Vagina (tissue), 2 donors: ENCODE results near the gene MAPK9. TPM values are rescaled to one million over a fixed set of nuclear protein-coding genes. Genes with fewer than 3 reads are reported as not detected.

ENCODE experiments used
- DNase-seq, 2 donors: peaks; one replicate each; pipeline ENCODE4 v3.0.0-alpha.2; 2017; ENCODE audit errors: extremely low spot score in 2 of 2
- H3K27ac ChIP-seq: fragments of 200-600 bp; sonication (generic); one replicate; pipeline ENCODE4 v1.5.1; 2019
- H3K27me3 ChIP-seq: fragments of 200-600 bp; sonication (generic); one replicate; pipeline ENCODE4 v1.5.1; 2019
- H3K36me3 ChIP-seq, 2 donors: fragments of 200-600 bp; sonication (generic); one replicate each; pipeline ENCODE4 v1.5.1; 2017 to 2019
- H3K4me1 ChIP-seq: fragments of 200-600 bp; sonication (generic); one replicate; pipeline ENCODE4 v1.5.1; 2019
- H3K4me3 ChIP-seq, 2 donors: fragments of 200-600 bp; sonication (generic); 1 replicate in 1 of 2; 2 replicates in 1 of 2; pipeline ENCODE4 v1.5.1; 2016 to 2019
- H3K9me3 ChIP-seq: fragments of 200-600 bp; sonication (generic); one replicate; pipeline ENCODE4 v1.5.1; 2019
- CTCF ChIP-seq, 3 experiments: fragments of 450-650 bp in 2 of 3; fragments of 200-600 bp in 1 of 3; sonication (generic) in 1 of 3; IDR thresholded peaks; one replicate each; pipeline ENCODE4 v1.5.1; 2017 to 2019; ENCODE audit warnings: antibody characterized with exemption in 3 of 3, mild to moderate bottlenecking in 2 of 3, moderate library complexity in 2 of 3
- POLR2A ChIP-seq, 2 donors: fragments of 450-650 bp; IDR thresholded peaks; one replicate each; pipeline ENCODE4 v1.6.1; 2017; ENCODE audit warnings: antibody characterized with exemption in 2 of 2, mild to moderate bottlenecking in 2 of 2, moderate library complexity in 2 of 2
- POLR2AphosphoS5 ChIP-seq, 2 donors: sonication (generic); formaldehyde crosslinking; IDR thresholded peaks; one replicate each; pipeline ENCODE4 v1.9.0; 2017; ENCODE audit warnings: antibody characterized with exemption in 2 of 2, mild to moderate bottlenecking in 2 of 2, low read depth in 1 of 2; ENCODE audit not compliant: insufficient read depth in 1 of 2
- intact Hi-C: fragments of 100-400 bp; cut with DNase I; formaldehyde crosslinking; loops from one replicate; pipeline ENCODE4 v1.15.1; 2023
- total RNA-seq: library from RNA; depleted of rRNA; stranded (reverse); fragments of >200 nt; gene quantifications from one replicate; pipeline ENCODE4 v1.2.3, GENCODE V29; 2016

MAPK9 gene
- total RNA-seq, 1 donor from 2014 or later = 19.6 TPM

GRCh38 chr5:180238631-180239030 lies 53.3 kb downstream of the MAPK9 start:
- Histone ChIP-seq H3K27ac (no peak overlapping the region), H3K36me3 (peaks cover 7 to 66% of the 10 kb centered on the region in 2 donors), H3K4me1 (no peaks in the 10 kb centered on the region), H3K9me3 (no peaks in the 10 kb centered on the region), H3K27me3 (no peaks in the 10 kb centered on the region), H3K4me3 (no peak overlapping the region)
- TF ChIP-seq POLR2AphosphoS5 (IDR thresholded peaks at IDR 0.05; ENCODE audit: insufficient read depth in 1 of 2, low read depth in 1 of 2) (no peak), CTCF (IDR thresholded peaks at IDR 0.05) (no peak), POLR2A (IDR thresholded peaks at IDR 0.05) (no peak)
- intact Hi-C loops = no loop called here
- no peak for DNase-seq

- Histone ChIP-seq H3K27me3 (no peaks in the 10 kb centered on the region), H3K4me1 (no peaks in the 10 kb centered on the region), H3K4me3 (no peak overlapping the region), H3K27ac (no peak overlapping the region), H3K9me3 (no peaks in the 10 kb centered on the region), H3K36me3 (peaks cover 7 to 56% of the 10 kb centered on the region in 2 donors)
- no peak for DNase-seq
- intact Hi-C loops = no loop called here
- no peak for TF ChIP-seq POLR2A (IDR thresholded peaks at IDR 0.05)
- no peak for TF ChIP-seq POLR2AphosphoS5 (IDR thresholded peaks at IDR 0.05; ENCODE audit: insufficient read depth in 1 of 2, low read depth in 1 of 2)
- TF ChIP-seq CTCF (IDR thresholded peaks at IDR 0.05) = no peak
Measured at GRCh38 chr5:180235846-180236245, 56.0 kb downstream of the MAPK9 start.

GRCh38 chr5:180235077-180235476 lies 56.8 kb downstream of the MAPK9 start:
- Histone ChIP-seq H3K27ac (no peak overlapping the region), H3K9me3 (no peaks in the 10 kb centered on the region), H3K36me3 (peaks cover 7 to 50% of the 10 kb centered on the region in 2 donors), H3K4me1 (no peaks in the 10 kb centered on the region), H3K4me3 (no peak overlapping the region), H3K27me3 (no peaks in the 10 kb centered on the region)
- TF ChIP-seq POLR2A (IDR thresholded peaks at IDR 0.05) (no peak), CTCF (IDR thresholded peaks at IDR 0.05) (no peak)
- intact Hi-C loops = no loop called here
- no peak for DNase-seq

GRCh38 chr5:180234271-180234670 lies 57.6 kb downstream of the MAPK9 start:
- Histone ChIP-seq H3K4me1 (no peaks in the 10 kb centered on the region), H3K4me3 (no peak overlapping the region), H3K27ac (no peak overlapping the region), H3K9me3 (no peaks in the 10 kb centered on the region), H3K36me3 (peaks cover 2 to 45% of the 10 kb centered on the region in 2 donors), H3K27me3 (no peaks in the 10 kb centered on the region)
- intact Hi-C loops = no loop called here
- TF ChIP-seq POLR2A (IDR thresholded peaks at IDR 0.05) = no peak
- DNase-seq = no peak

- DNase-seq = no peak
- H3K27ac ChIP-seq = no peak overlapping the region
- peaks cover 0 to 40% of the 10 kb centered on the region in 2 donors for H3K36me3 ChIP-seq
- intact Hi-C loops = no loop called here
- no peak for TF ChIP-seq CTCF (IDR thresholded peaks at IDR 0.05)
- no peak for TF ChIP-seq POLR2A (IDR thresholded peaks at IDR 0.05)
- no peak for TF ChIP-seq POLR2AphosphoS5 (IDR thresholded peaks at IDR 0.05; ENCODE audit: insufficient read depth in 1 of 2, low read depth in 1 of 2)
- no peaks in the 10 kb centered on the region for H3K9me3 ChIP-seq
- H3K4me1 ChIP-seq = no peaks in the 10 kb centered on the region
- H3K27me3 ChIP-seq = no peaks in the 10 kb centered on the region
- H3K4me3 ChIP-seq = no peak overlapping the region
Measured at GRCh38 chr5:180233729-180234128, 58.2 kb downstream of the MAPK9 start.

GRCh38 chr5:180230017-180230416 lies 61.9 kb downstream of the MAPK9 start:
- Histone ChIP-seq H3K9me3 (no peaks in the 10 kb centered on the region), H3K36me3 (peaks cover 0 to 16% of the 10 kb centered on the region in 2 donors), H3K4me1 (no peaks in the 10 kb centered on the region), H3K27me3 (no peaks in the 10 kb centered on the region), H3K27ac (no peak overlapping the region), H3K4me3 (no peak overlapping the region)
- no peak for TF ChIP-seq POLR2A (IDR thresholded peaks at IDR 0.05)
- TF ChIP-seq CTCF (IDR thresholded peaks at IDR 0.05) = no peak
- no peak for TF ChIP-seq POLR2AphosphoS5 (IDR thresholded peaks at IDR 0.05; ENCODE audit: insufficient read depth in 1 of 2, low read depth in 1 of 2)
- no peak for DNase-seq
- intact Hi-C loops = no loop called here
